ENCODE data around the gene CTSL. TPM values are rescaled to one million over a fixed set of nuclear protein-coding genes. Genes with fewer than 3 reads are reported as not detected.

The CTSL gene
- total RNA-seq, 1 donor from 2014 or later: 33.8 TPM

GRCh38 chr9:87763286-87763685, 37.4 kb downstream of the CTSL start:
- TF ChIP-seq CTCF (conservative IDR thresholded peaks at IDR 0.05): no peak
- H3K36me3 Mint-ChIP-seq (ENCODE audit: low read depth): peaks cover 6% of the 10 kb centered on the region
- peaks cover 5% of the 10 kb centered on the region for H3K9me3 Mint-ChIP-seq
- no peaks in the 10 kb centered on the region for H3K4me1 Mint-ChIP-seq
- H3K27ac Mint-ChIP-seq (ENCODE audit: unreplicated experiment): no peak overlapping the region
- no peaks in the 10 kb centered on the region for H3K27me3 Mint-ChIP-seq (ENCODE audit: low read depth)
- H3K4me3 Mint-ChIP-seq: no peak overlapping the region
- DNase-seq (ENCODE audit: low read depth, low spot score): no peak

- peaks cover 1% of the 10 kb centered on the region for H3K36me3 Mint-ChIP-seq (ENCODE audit: low read depth)
- no peak overlapping the region for H3K4me3 Mint-ChIP-seq
- H3K9me3 Mint-ChIP-seq: peaks cover 3% of the 10 kb centered on the region
- H3K27ac Mint-ChIP-seq (ENCODE audit: unreplicated experiment): no peak overlapping the region
- no peaks in the 10 kb centered on the region for H3K27me3 Mint-ChIP-seq (ENCODE audit: low read depth)
- no peaks in the 10 kb centered on the region for H3K4me1 Mint-ChIP-seq
- DNase-seq (ENCODE audit: low read depth, low spot score): no peak
- TF ChIP-seq CTCF (conservative IDR thresholded peaks at IDR 0.05): no peak
Observed at GRCh38 chr9:87765521-87765920, 39.6 kb downstream of the CTSL start.

- Mint-ChIP-seq H3K9me3 (peaks cover 3% of the 10 kb centered on the region), H3K36me3 (ENCODE audit: low read depth) (no peaks in the 10 kb centered on the region), H3K27ac (ENCODE audit: unreplicated experiment) (no peak overlapping the region), H3K27me3 (ENCODE audit: low read depth) (no peaks in the 10 kb centered on the region), H3K4me1 (no peaks in the 10 kb centered on the region), H3K4me3 (no peak overlapping the region)
- no peak for DNase-seq (ENCODE audit: low read depth, low spot score)
- TF ChIP-seq CTCF (conservative IDR thresholded peaks at IDR 0.05): no peak
Observed at GRCh38 chr9:87766697-87767096, 40.8 kb downstream of the CTSL start.

GRCh38 chr9:87770616-87771315, 44.8 kb downstream of the CTSL start:
- no peak overlapping the region for H3K27ac Mint-ChIP-seq (ENCODE audit: unreplicated experiment)
- peaks cover 5% of the 10 kb centered on the region for H3K27me3 Mint-ChIP-seq (ENCODE audit: low read depth)
- H3K36me3 Mint-ChIP-seq (ENCODE audit: low read depth): no peaks in the 10 kb centered on the region
- no peak overlapping the region for H3K4me3 Mint-ChIP-seq
- no peak for TF ChIP-seq CTCF (conservative IDR thresholded peaks at IDR 0.05)
- H3K9me3 Mint-ChIP-seq: peaks cover 3% of the 10 kb centered on the region
- no peak for DNase-seq (ENCODE audit: low read depth, low spot score)
- H3K4me1 Mint-ChIP-seq: no peaks in the 10 kb centered on the region

- H3K4me1 Mint-ChIP-seq: no peaks in the 10 kb centered on the region
- H3K27ac Mint-ChIP-seq (ENCODE audit: unreplicated experiment): no peak overlapping the region
Observed at GRCh38 chr9:87771316-87772006, 45.5 kb downstream of the CTSL start.

More at GRCh38 chr9:87771316-87772006, 45.5 kb downstream of the CTSL start:
- TF ChIP-seq CTCF (conservative IDR thresholded peaks at IDR 0.05): no peak
- Mint-ChIP-seq H3K9me3 (peaks cover 3% of the 10 kb centered on the region), H3K36me3 (ENCODE audit: low read depth) (no peaks in the 10 kb centered on the region), H3K4me3 (no peak overlapping the region), H3K27me3 (ENCODE audit: low read depth) (peaks cover 5% of the 10 kb centered on the region)
- DNase-seq (ENCODE audit: low read depth, low spot score): no peak
